CD4-positive, alpha-beta T cell (primary cell): ENCODE measurements around the gene THSD7B. TPM values are rescaled to one million over a fixed set of nuclear protein-coding genes. Genes with fewer than 3 reads are reported as not detected.

ENCODE experiments used
- ATAC-seq: fragments of 200-7000 bp; cut with Tn5 transposase; one replicate; pipeline ENCODE4 v1.10.0; 2022; ENCODE audit warnings: mild to moderate bottlenecking; ENCODE audit not compliant: poor library complexity
- CTCF ChIA-PET: fragments of 350-600 bp; sonication (Branson Sonifier 250); formaldehyde crosslinking; loops from one replicate; lab custom pipeline; 2021; ENCODE audit warnings: antibody characterized with exemption, inconsistent platforms; lab: Charles Lee
- POLR2A ChIA-PET: fragments of 350-600 bp; sonication (Branson Sonifier 250); formaldehyde crosslinking; loops from one replicate; lab custom pipeline; 2021; ENCODE audit warnings: antibody characterized with exemption, inconsistent platforms; lab: Charles Lee
- DNase-seq, 14 experiments: peaks; one replicate each; pipeline ENCODE4 v3.0.0-alpha.2; 2013 to 2020; ENCODE audit warnings: mixed read lengths in 2 of 14
- H3K27ac ChIP-seq, 2 donors: one replicate each; pipeline versions ENCODE4 v1.5.1 to v1.7.0; 2013; ENCODE audit warnings: low read length in 2 of 2, low read depth in 1 of 2, mild to moderate bottlenecking in 1 of 2
- H3K27me3 ChIP-seq, 2 experiments: 1 replicate in 1 of 2; 2 replicates in 1 of 2; pipeline versions ENCODE4 v1.6.1 to v1.7.0; 2013; ENCODE audit warnings: low read length in 2 of 2, control low read depth in 1 of 2, mild to moderate bottlenecking in 1 of 2, moderate library complexity in 1 of 2; ENCODE audit not compliant: insufficient read depth in 2 of 2, control insufficient read depth in 1 of 2
- H3K36me3 ChIP-seq: one replicate; pipeline ENCODE4 v1.6.1; 2013; ENCODE audit warnings: low read length, control low read depth; ENCODE audit not compliant: insufficient read depth
- H3K4me1 ChIP-seq: one replicate; pipeline ENCODE4 v1.6.1; 2013; ENCODE audit warnings: low read length, control low read depth; ENCODE audit not compliant: insufficient read depth
- H3K4me3 ChIP-seq: one replicate; pipeline ENCODE4 v1.5.1; 2013; ENCODE audit warnings: mild to moderate bottlenecking, low read length, moderate library complexity
- H3K9me3 ChIP-seq, 2 experiments: 1 replicate in 1 of 2; 2 replicates in 1 of 2; pipeline versions ENCODE4 v1.6.1 to v1.7.0; 2013; ENCODE audit warnings: low read length in 2 of 2, mild to moderate bottlenecking in 2 of 2, control low read depth in 1 of 2, moderate library complexity in 1 of 2; ENCODE audit not compliant: control insufficient read depth in 1 of 2, insufficient read depth in 1 of 2
- H3K27ac Mint-ChIP-seq: one replicate; pipeline ENCODE4 v1.8.0; 2020; ENCODE audit warnings: mixed read lengths
- H3K27me3 Mint-ChIP-seq: one replicate; pipeline ENCODE4 v1.8.0; 2021; ENCODE audit warnings: mixed read lengths
- H3K36me3 Mint-ChIP-seq: one replicate; pipeline ENCODE4 v1.8.0; 2021; ENCODE audit warnings: low read depth, mixed read lengths
- H3K4me1 Mint-ChIP-seq: one replicate; pipeline ENCODE4 v1.8.0; 2021; ENCODE audit warnings: low read depth, mixed read lengths
- H3K4me3 Mint-ChIP-seq: one replicate; pipeline ENCODE4 v1.8.0; 2020; ENCODE audit warnings: mild to moderate bottlenecking, mixed read lengths
- H3K9me3 Mint-ChIP-seq: one replicate; pipeline ENCODE4 v1.8.0; 2020; ENCODE audit warnings: mixed read lengths
- intact Hi-C, 2 experiments: fragments of 100-400 bp; cut with DNase I in 1 of 2; cut with micrococcal nuclease in 1 of 2; formaldehyde crosslinking; loops; one replicate each; pipeline versions ENCODE4 v1.15.1 to v1.9.0; 2023 to 2025; cut with DNase I, micrococcal nuclease
- total RNA-seq, 174 experiments: library from RNA in 2 of 174; stranded (reverse) in 2 of 174; gene quantifications; one replicate each; pipeline ENCODE4 v1.2.3 and lab custom pipeline; 2021 to 2026
- TF ChIP-seq, protein P1 (sequence below): fragments of 200-600 bp; IDR thresholded peaks from one replicate; pipeline ENCODE4 v1.8.0; 2022; ENCODE audit warnings: antibody characterized with exemption, mild to moderate bottlenecking

THSD7B gene
- total RNA-seq, 2 experiments from 2014 or later: not detected

DNA sequence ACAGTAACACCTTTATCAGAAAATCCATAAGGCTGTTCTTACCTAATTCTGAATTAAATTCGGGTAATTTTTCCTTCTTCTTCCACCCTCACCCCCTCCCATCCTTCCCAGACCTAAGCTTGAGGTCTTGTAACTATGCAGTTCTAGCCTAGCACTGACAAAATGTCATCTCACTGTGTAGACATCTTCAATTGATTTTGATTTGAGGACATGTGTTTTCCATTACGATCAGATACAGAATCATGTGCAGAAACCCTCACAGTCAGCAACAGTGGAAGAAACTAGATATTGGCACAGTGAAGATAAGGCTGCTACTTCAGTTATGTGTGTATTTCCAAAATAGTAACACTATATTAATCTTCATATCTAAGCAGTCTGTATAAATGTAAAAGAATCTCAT is 244.6 kb downstream of the THSD7B start:
- intact Hi-C loops: no loop called here
- no peaks in the 10 kb centered on the region for H3K9me3 Mint-ChIP-seq
- TF ChIP-seq, protein P1, sequence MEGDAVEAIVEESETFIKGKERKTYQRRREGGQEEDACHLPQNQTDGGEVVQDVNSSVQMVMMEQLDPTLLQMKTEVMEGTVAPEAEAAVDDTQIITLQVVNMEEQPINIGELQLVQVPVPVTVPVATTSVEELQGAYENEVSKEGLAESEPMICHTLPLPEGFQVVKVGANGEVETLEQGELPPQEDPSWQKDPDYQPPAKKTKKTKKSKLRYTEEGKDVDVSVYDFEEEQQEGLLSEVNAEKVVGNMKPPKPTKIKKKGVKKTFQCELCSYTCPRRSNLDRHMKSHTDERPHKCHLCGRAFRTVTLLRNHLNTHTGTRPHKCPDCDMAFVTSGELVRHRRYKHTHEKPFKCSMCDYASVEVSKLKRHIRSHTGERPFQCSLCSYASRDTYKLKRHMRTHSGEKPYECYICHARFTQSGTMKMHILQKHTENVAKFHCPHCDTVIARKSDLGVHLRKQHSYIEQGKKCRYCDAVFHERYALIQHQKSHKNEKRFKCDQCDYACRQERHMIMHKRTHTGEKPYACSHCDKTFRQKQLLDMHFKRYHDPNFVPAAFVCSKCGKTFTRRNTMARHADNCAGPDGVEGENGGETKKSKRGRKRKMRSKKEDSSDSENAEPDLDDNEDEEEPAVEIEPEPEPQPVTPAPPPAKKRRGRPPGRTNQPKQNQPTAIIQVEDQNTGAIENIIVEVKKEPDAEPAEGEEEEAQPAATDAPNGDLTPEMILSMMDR: no peak
- no peak overlapping the region for H3K27ac ChIP-seq
- H3K36me3 Mint-ChIP-seq: no peaks in the 10 kb centered on the region
- no peak overlapping the region for H3K4me3 Mint-ChIP-seq
- no peaks in the 10 kb centered on the region for H3K9me3 ChIP-seq
- no peaks in the 10 kb centered on the region for H3K36me3 ChIP-seq
- H3K27ac Mint-ChIP-seq: no peak overlapping the region
- no peak overlapping the region for H3K4me3 ChIP-seq
- H3K27me3 Mint-ChIP-seq: no peaks in the 10 kb centered on the region
- ATAC-seq: no peak
- DNase-seq: no peak
- no peaks in the 10 kb centered on the region for H3K27me3 ChIP-seq
- no peaks in the 10 kb centered on the region for H3K4me1 ChIP-seq
- ChIA-PET CTCF (no interaction called here), POLR2A (no interaction called here)
- H3K4me1 Mint-ChIP-seq: no peaks in the 10 kb centered on the region

DNA sequence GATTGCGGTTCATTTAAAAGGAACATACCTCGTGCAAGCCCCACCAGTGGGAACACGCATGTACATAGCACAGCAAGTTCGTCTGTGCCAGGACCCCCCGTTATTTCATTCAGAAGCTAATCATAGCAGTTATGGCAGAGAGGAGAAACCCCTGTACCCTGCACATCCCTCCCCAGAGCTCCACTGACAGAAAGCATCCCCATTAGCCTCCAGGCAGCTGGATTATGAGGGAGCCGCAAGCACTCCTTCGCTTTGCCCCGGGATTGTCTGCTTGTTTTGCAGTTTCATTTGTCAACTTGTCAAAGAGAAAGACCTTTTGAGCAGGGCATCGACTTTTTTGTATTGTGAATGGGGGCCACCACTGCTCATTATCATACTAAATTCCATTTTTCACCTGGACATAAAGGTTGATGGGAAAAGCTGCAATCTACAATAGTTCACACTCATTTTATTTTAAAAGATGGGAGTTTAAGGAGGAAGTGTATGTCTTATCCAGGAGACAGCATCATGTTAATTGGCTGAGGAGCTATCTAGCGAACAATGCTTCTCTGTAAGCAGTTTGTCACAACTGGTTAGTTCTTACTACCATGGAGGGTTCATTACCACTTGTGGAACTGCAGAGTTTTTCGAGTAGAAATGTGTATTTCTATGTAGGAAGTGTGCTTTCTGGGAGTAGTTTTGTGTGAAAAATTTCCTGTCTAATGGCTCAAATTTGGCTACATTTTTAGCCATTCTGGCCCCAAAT is 255.3 kb downstream of the THSD7B start:
- POLR2A ChIA-PET: no interaction called here

DNA sequence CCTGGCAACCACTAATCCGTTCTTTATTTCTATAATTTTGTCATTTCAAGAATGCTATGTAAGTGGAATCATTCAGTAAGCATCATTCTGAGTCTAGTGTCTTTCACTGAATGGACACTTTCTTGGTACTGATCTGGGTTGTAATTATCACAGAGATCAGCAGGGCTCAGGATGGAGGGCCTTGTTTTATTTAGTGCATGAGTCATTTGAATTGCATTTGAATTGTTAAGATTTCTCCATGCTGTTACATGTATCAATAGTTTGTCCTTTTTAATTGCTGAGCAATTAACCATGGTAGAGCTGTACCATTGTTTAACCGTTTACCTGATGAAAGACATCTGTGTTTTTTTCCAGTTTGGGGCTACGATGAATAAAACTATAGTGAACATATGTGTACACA is 256.4 kb downstream of the THSD7B start:
- no peaks in the 10 kb centered on the region for H3K36me3 Mint-ChIP-seq
- CTCF ChIA-PET: no interaction called here

More for the DNA sequence above, 255.3 kb downstream of the THSD7B start:
- Mint-ChIP-seq H3K27me3 (peaks cover 4% of the 10 kb centered on the region), H3K27ac (no peak overlapping the region), H3K9me3 (no peaks in the 10 kb centered on the region), H3K4me3 (no peak overlapping the region), H3K4me1 (no peaks in the 10 kb centered on the region), H3K36me3 (no peaks in the 10 kb centered on the region)
- no peaks in the 10 kb centered on the region for H3K4me1 ChIP-seq
- H3K27me3 ChIP-seq: peaks cover 0 to 3% of the 10 kb centered on the region in 2 experiments
- no peaks in the 10 kb centered on the region for H3K36me3 ChIP-seq
- H3K27ac ChIP-seq: no peak overlapping the region
- H3K9me3 ChIP-seq: no peaks in the 10 kb centered on the region
- intact Hi-C loops: no loop called here
- ATAC-seq (no peak), DNase-seq (no peak)
- TF ChIP-seq, protein P1: no peak
- no peak overlapping the region for H3K4me3 ChIP-seq
- CTCF ChIA-PET: no interaction called here

More for the DNA sequence above, 256.4 kb downstream of the THSD7B start:
- ATAC-seq (no peak), DNase-seq (no peak)
- Histone ChIP-seq H3K4me3 (no peak overlapping the region), H3K9me3 (no peaks in the 10 kb centered on the region), H3K36me3 (no peaks in the 10 kb centered on the region), H3K27ac (no peak overlapping the region), H3K27me3 (peaks cover 0 to 3% of the 10 kb centered on the region in 2 experiments), H3K4me1 (no peaks in the 10 kb centered on the region)
- intact Hi-C loops: no loop called here
- H3K9me3 Mint-ChIP-seq: no peaks in the 10 kb centered on the region
- POLR2A ChIA-PET: no interaction called here
- H3K27ac Mint-ChIP-seq: no peak overlapping the region
- H3K27me3 Mint-ChIP-seq: peaks cover 4% of the 10 kb centered on the region
- H3K4me1 Mint-ChIP-seq: no peaks in the 10 kb centered on the region
- H3K4me3 Mint-ChIP-seq: no peak overlapping the region
- TF ChIP-seq, protein P1: no peak
